H9 (cell line): ENCODE results near the gene HHAT. TPM values are rescaled to one million over a fixed set of nuclear protein-coding genes. Genes with fewer than 3 reads are reported as not detected.

Experiments
- DNase-seq: peaks from one replicate; pipeline ENCODE4 v3.0.0-alpha.2; 2017
- H2AFZ ChIP-seq: one replicate; pipeline ENCODE4 v1.6.1; 2013; ENCODE audit warnings: mild to moderate bottlenecking, low read length, control low read depth, moderate library complexity
- H2AK5ac ChIP-seq: 2 replicates; pipeline ENCODE4 v1.6.1; 2013; ENCODE audit warnings: low read length, control low read depth, mixed read lengths; ENCODE audit not compliant: insufficient read length
- H2BK120ac ChIP-seq: one replicate; pipeline ENCODE4 v1.6.1; 2013; ENCODE audit warnings: low read depth, mild to moderate bottlenecking, low read length, control low read depth, inconsistent platforms; ENCODE audit not compliant: poor library complexity, severe bottlenecking
- H2BK12ac ChIP-seq: 2 replicates; pipeline ENCODE4 v1.6.1; 2013; ENCODE audit warnings: low read length, control low read depth, mixed read lengths, low read depth; ENCODE audit not compliant: insufficient read length
- H2BK15ac ChIP-seq: 2 replicates; pipeline ENCODE4 v1.6.1; 2013; ENCODE audit warnings: low read depth, low read length, control low read depth
- H2BK20ac ChIP-seq: one replicate; pipeline ENCODE4 v1.6.1; 2013; ENCODE audit warnings: low read depth, mild to moderate bottlenecking, low read length, control low read depth, inconsistent platforms; ENCODE audit not compliant: poor library complexity, severe bottlenecking
- H2BK5ac ChIP-seq: 2 replicates; pipeline ENCODE4 v1.6.1; 2013; ENCODE audit warnings: low read length, control low read depth, mixed read lengths; ENCODE audit not compliant: insufficient read length
- H3K14ac ChIP-seq: 2 replicates; pipeline ENCODE4 v1.6.1; 2013; ENCODE audit warnings: low read length, control low read depth; ENCODE audit not compliant: insufficient read depth
- H3K18ac ChIP-seq: 2 replicates; pipeline ENCODE4 v1.6.1; 2013; ENCODE audit warnings: low read depth, mild to moderate bottlenecking, mixed read lengths, low read length, control low read depth; ENCODE audit not compliant: insufficient read length
- H3K23ac ChIP-seq: 2 replicates; pipeline ENCODE4 v1.6.1; 2013; ENCODE audit warnings: low read length, control low read depth, mixed read lengths, low read depth; ENCODE audit not compliant: insufficient read length
- H3K23me2 ChIP-seq: 2 replicates; pipeline ENCODE4 v1.6.1; 2013; ENCODE audit warnings: low read depth, mild to moderate bottlenecking, mixed read lengths, low read length, control low read depth; ENCODE audit not compliant: insufficient read length, poor library complexity, severe bottlenecking
- H3K27ac ChIP-seq: 2 replicates; pipeline ENCODE4 v1.5.1; 2013; ENCODE audit warnings: low read length, control low read depth, mixed read lengths, low read depth; ENCODE audit not compliant: insufficient read length
- H3K27me3 ChIP-seq: 2 replicates; pipeline ENCODE4 v1.6.1; 2013; ENCODE audit warnings: low read length, control low read depth, inconsistent platforms; ENCODE audit not compliant: insufficient read depth
- H3K4ac ChIP-seq: 2 replicates; pipeline ENCODE4 v1.6.1; 2013; ENCODE audit warnings: low read depth, mild to moderate bottlenecking, control low read depth, inconsistent platforms, low read length, moderate library complexity
- H3K4me1 ChIP-seq: 2 replicates; pipeline ENCODE4 v1.6.1; 2013; ENCODE audit warnings: low read length, control low read depth, inconsistent platforms; ENCODE audit not compliant: insufficient read depth
- H3K4me2 ChIP-seq: 2 replicates; pipeline ENCODE4 v1.6.1; 2013; ENCODE audit warnings: low read length, control low read depth, mixed read lengths; ENCODE audit not compliant: insufficient read length, insufficient read depth
- H3K56ac ChIP-seq: 2 replicates; pipeline ENCODE4 v1.6.1; 2013; ENCODE audit warnings: low read depth, mild to moderate bottlenecking, mixed read lengths, low read length, control low read depth; ENCODE audit not compliant: insufficient read length
- H3K79me1 ChIP-seq: 2 replicates; pipeline ENCODE4 v1.6.1; 2013; ENCODE audit warnings: low read depth, mild to moderate bottlenecking, moderate library complexity, low read length, control low read depth, inconsistent platforms; ENCODE audit not compliant: insufficient read depth, poor library complexity, severe bottlenecking
- H3K79me2 ChIP-seq: 2 replicates; pipeline ENCODE4 v1.6.1; 2013; ENCODE audit warnings: low read length, control low read depth, inconsistent platforms; ENCODE audit not compliant: insufficient read depth
- H3K9ac ChIP-seq: 2 replicates; pipeline ENCODE4 v1.6.1; 2013; ENCODE audit warnings: low read length, control low read depth, mixed read lengths; ENCODE audit not compliant: insufficient read length; ENCODE audit errors: extremely low read depth
- H3K9me3 ChIP-seq: one replicate; pipeline ENCODE4 v1.6.1; 2013; ENCODE audit warnings: low read depth, low read length, inconsistent platforms; ENCODE audit not compliant: control insufficient read depth
- H3T11ph ChIP-seq: one replicate; pipeline ENCODE4 v1.6.1; 2013; ENCODE audit warnings: mild to moderate bottlenecking, low read length, control low read depth, inconsistent platforms
- H4K20me1 ChIP-seq: one replicate; pipeline ENCODE4 v1.6.1; 2013; ENCODE audit not compliant: control insufficient read depth, insufficient read length, insufficient read depth
- H4K5ac ChIP-seq: 2 replicates; pipeline ENCODE4 v1.6.1; 2013; ENCODE audit warnings: low read depth, mild to moderate bottlenecking, mixed read lengths, low read length, control low read depth; ENCODE audit not compliant: insufficient read length
- H4K8ac ChIP-seq: replicated peaks from 2 replicates; pipeline ENCODE4 v1.6.1; 2013; ENCODE audit warnings: low read length, control low read depth, mixed read lengths, low read depth; ENCODE audit not compliant: insufficient read length
- H4K91ac ChIP-seq: 2 replicates; pipeline ENCODE4 v1.6.1; 2013; ENCODE audit warnings: low read depth, mild to moderate bottlenecking, moderate library complexity, mixed read lengths, low read length, control low read depth; ENCODE audit not compliant: insufficient read length
- H3K27ac Mint-ChIP-seq, 3 experiments: 2 replicates in 2 of 3; 3 replicates in 1 of 3; pipeline ENCODE4 v1.8.0; 2020 to 2021; ENCODE audit warnings: mixed read lengths in 3 of 3, mild to moderate bottlenecking in 1 of 3, moderate library complexity in 1 of 3
- H3K27me3 Mint-ChIP-seq: 2 replicates; pipeline ENCODE4 v1.8.0; 2021; ENCODE audit warnings: low read depth, mild to moderate bottlenecking, moderate library complexity, mixed read lengths
- H3K36me3 Mint-ChIP-seq, 3 experiments: 2 replicates in 2 of 3; 3 replicates in 1 of 3; pipeline ENCODE4 v1.8.0; 2020 to 2021; ENCODE audit warnings: low read depth in 3 of 3, mixed read lengths in 3 of 3; ENCODE audit not compliant: insufficient read depth in 1 of 3
- H3K4me1 Mint-ChIP-seq, 2 experiments: 2 replicates each; pipeline ENCODE4 v1.8.0; 2020; ENCODE audit warnings: mixed read lengths in 2 of 2
- H3K4me3 Mint-ChIP-seq, 2 experiments: 2 replicates in 1 of 2; 3 replicates in 1 of 2; pipeline ENCODE4 v1.8.0; 2020 to 2021; ENCODE audit warnings: mild to moderate bottlenecking in 2 of 2, mixed read lengths in 2 of 2, moderate library complexity in 1 of 2
- H3K9me3 Mint-ChIP-seq, 2 experiments: 2 replicates in 1 of 2; 3 replicates in 1 of 2; pipeline ENCODE4 v1.8.0; 2020; ENCODE audit warnings: mild to moderate bottlenecking in 2 of 2, mixed read lengths in 2 of 2, moderate library complexity in 1 of 2
- CTCF ChIP-seq: fragments of 200-600 bp; sonication (generic); conservative IDR thresholded peaks from 3 replicates; pipeline ENCODE4 v1.8.0; 2021; ENCODE audit warnings: antibody characterized with exemption, mild to moderate bottlenecking
- total RNA-seq: library from RNA; stranded (reverse); gene quantifications from 2 replicates; pipeline ENCODE4 v1.2.1, GENCODE V29; 2021

Gene HHAT
- total RNA-seq, 1 experiment from 2014 or later = 0.48 TPM

GRCh38 chr1:210384625-210385024 is 55.9 kb downstream of the HHAT start:
- Histone ChIP-seq H2AK5ac (no peak overlapping the region), H2BK120ac (no peak overlapping the region), H3K9me3 (no peaks in the 10 kb centered on the region), H3T11ph (no peak overlapping the region), H3K56ac (no peak overlapping the region), H3K23me2 (no peaks in the 10 kb centered on the region), H3K4ac (no peak overlapping the region), H3K79me1 (no peaks in the 10 kb centered on the region), H3K27me3 (no peaks in the 10 kb centered on the region), H2BK15ac (no peak overlapping the region), H4K91ac (no peak overlapping the region), H3K18ac (no peak overlapping the region), H3K79me2 (no peaks in the 10 kb centered on the region), H2BK20ac (no peak overlapping the region), H3K4me1 (peaks cover 3% of the 10 kb centered on the region; the same call in 1 of the 2 replicates), H4K5ac (no peak overlapping the region), H3K27ac (no peak overlapping the region), H4K8ac (no peak overlapping the region), H2AFZ (no peak overlapping the region), H4K20me1 (no peaks in the 10 kb centered on the region), H3K9ac (no peak overlapping the region), H3K14ac (no peak overlapping the region), H3K4me2 (no peak overlapping the region), H2BK12ac (no peak overlapping the region), H3K23ac (no peak overlapping the region), H2BK5ac (no peak overlapping the region)
- no peak for DNase-seq
- no peak for TF ChIP-seq CTCF
- Mint-ChIP-seq H3K27me3 (peaks cover 1% of the 10 kb centered on the region; the same call in 1 of the 2 replicates), H3K4me1 (peaks cover 9 to 11% of the 10 kb centered on the region in 2 experiments), H3K27ac (no peak overlapping the region), H3K36me3 (peaks cover 0 to 5% (median 0%) of the 10 kb centered on the region in 3 experiments; a peak in 2 of 7 replicates), H3K4me3 (no peak overlapping the region), H3K9me3 (peaks cover 4% of the 10 kb centered on the region in 2 experiments; a peak in 3 of 5 replicates)
